Gastroesophageal sphincter (tissue), 4 donors: ENCODE data around the gene GHRL. TPM values are rescaled to one million over a fixed set of nuclear protein-coding genes. Genes with fewer than 3 reads are reported as not detected.

Experiments used
- ATAC-seq: fragments of 150-250 bp; one replicate; pipeline ENCODE4 v1.9.1; 2016; ENCODE audit warnings: mild to moderate bottlenecking, moderate library complexity
- H3K27ac ChIP-seq, 4 donors: fragments of 200-600 bp; sonication (generic) in 3 of 4; 1 replicate in 3 of 4; 2 replicates in 1 of 4; pipeline ENCODE4 v1.5.1; 2016 to 2019
- H3K27me3 ChIP-seq: fragments of 200-600 bp; sonication (generic); one replicate; pipeline ENCODE4 v1.5.1; 2019
- H3K36me3 ChIP-seq, 2 donors: fragments of 200-600 bp; sonication (generic); one replicate each; pipeline ENCODE4 v1.5.1; 2019; ENCODE audit warnings: control low read depth in 1 of 2
- H3K4me1 ChIP-seq, 3 donors: fragments of 200-600 bp; sonication (generic); 1 replicate in 2 of 3; 2 replicates in 1 of 3; pipeline ENCODE4 v1.5.1; 2016 to 2019; ENCODE audit warnings: control low read depth in 2 of 3
- H3K4me3 ChIP-seq, 2 donors: fragments of 200-600 bp; sonication (generic); one replicate each; pipeline ENCODE4 v1.5.1; 2019; ENCODE audit warnings: mild to moderate bottlenecking in 1 of 2, moderate library complexity in 1 of 2
- H3K9me3 ChIP-seq, 3 donors: fragments of 200-600 bp; sonication (generic); one replicate each; pipeline ENCODE4 v1.5.1; 2017 to 2019; ENCODE audit warnings: control low read depth in 2 of 3
- CTCF ChIP-seq, 4 experiments: fragments of 200-600 bp in 2 of 4; fragments of 450-650 bp in 2 of 4; sonication (generic) in 1 of 4; IDR thresholded peaks; one replicate each; pipeline ENCODE4 v1.5.1; 2017 to 2019; ENCODE audit warnings: antibody characterized with exemption in 4 of 4, mild to moderate bottlenecking in 2 of 4, moderate library complexity in 2 of 4
- EP300 ChIP-seq: sonication (generic); formaldehyde crosslinking; IDR thresholded peaks from one replicate; pipeline ENCODE4 v1.6.1; 2017; ENCODE audit warnings: antibody characterized with exemption, mild to moderate bottlenecking
- POLR2A ChIP-seq, 2 donors: fragments of 450-650 bp; IDR thresholded peaks; one replicate each; pipeline ENCODE4 v1.6.1; 2017; ENCODE audit warnings: antibody characterized with exemption in 2 of 2, mild to moderate bottlenecking in 2 of 2, moderate library complexity in 1 of 2
- POLR2AphosphoS5 ChIP-seq: sonication (generic); formaldehyde crosslinking; IDR thresholded peaks from one replicate; pipeline ENCODE4 v1.6.1; 2017; ENCODE audit warnings: antibody characterized with exemption
- whole genome bisulfite sequencing, 2 donors: methylation state at CpG; one replicate each; pipeline ENCODE4 v1.1.5; 2018; ENCODE audit warnings: low coverage in 1 of 2; 5-methylcytosine and 5-hydroxymethylcytosine counted together
- total RNA-seq, 4 donors: library from RNA; depleted of rRNA; stranded (reverse); fragments of >200 nt; gene quantifications; one replicate each; pipeline ENCODE4 v1.1.0, GENCODE V29; 2016

Gene GHRL
- total RNA-seq, 4 donors from 2014 or later, result 0.47 to 3.2 TPM; not detected in 2

- TF ChIP-seq POLR2AphosphoS5 (no peak), EP300 (no peak), POLR2A (IDR thresholded peaks at IDR 0.05) (no peak), CTCF (IDR thresholded peaks at IDR 0.05) (no peak)
These were observed 12.6 kb downstream of the GHRL start for GRCh38 chr3:10280177-10280529.

GRCh38 chr3:10279384-10280176 is 13.2 kb downstream of the GHRL start:
- Histone ChIP-seq H3K27ac (no peak overlapping the region), H3K9me3 (no peaks in the 10 kb centered on the region), H3K4me3 (no peak overlapping the region), H3K27me3 (no peaks in the 10 kb centered on the region), H3K36me3 (peaks cover 0 to 93% of the 10 kb centered on the region in 2 donors), H3K4me1 (peaks cover 0 to under 1% (median under 1%) of the 10 kb centered on the region in 3 donors)
- WGBS, 2 donors, result 86 to 89% methylated on average over 6 to 9 of the region's 13 CpGs
- TF ChIP-seq POLR2AphosphoS5, result no peak
- no peak for TF ChIP-seq CTCF (IDR thresholded peaks at IDR 0.05)
- TF ChIP-seq EP300, result no peak
- TF ChIP-seq POLR2A (IDR thresholded peaks at IDR 0.05), result no peak
- no peak for ATAC-seq

More at GRCh38 chr3:10280177-10280529, 12.6 kb downstream of the GHRL start:
- 71 to 75% methylated on average over 1 to 3 of the region's 5 CpGs for WGBS, 2 donors
- H3K4me3 ChIP-seq, result no peak overlapping the region
- H3K27me3 ChIP-seq, result no peaks in the 10 kb centered on the region
- no peak for ATAC-seq
- H3K4me1 ChIP-seq, result no peaks in the 10 kb centered on the region
- peaks cover 0 to 90% of the 10 kb centered on the region in 2 donors for H3K36me3 ChIP-seq
- H3K27ac ChIP-seq, result no peak overlapping the region
- H3K9me3 ChIP-seq, result no peaks in the 10 kb centered on the region

- H3K27ac ChIP-seq, result no peak overlapping the region
- no peak for ATAC-seq
These were observed 14.2 kb downstream of the GHRL start for GRCh38 chr3:10278501-10278900.

GRCh38 chr3:10277115-10277625 is 15.6 kb downstream of the GHRL start:
- H3K4me3 ChIP-seq, result no peak overlapping the region
- ATAC-seq, result no peak
- 57 to 80% methylated on average over 1 of the region's 3 CpGs for WGBS, 2 donors

More at GRCh38 chr3:10278501-10278900, 14.2 kb downstream of the GHRL start:
- TF ChIP-seq POLR2A (IDR thresholded peaks at IDR 0.05), result no peak
- no peak for TF ChIP-seq EP300
- TF ChIP-seq CTCF (IDR thresholded peaks at IDR 0.05), result no peak
- TF ChIP-seq POLR2AphosphoS5, result no peak
- no peak overlapping the region for H3K4me3 ChIP-seq
- H3K27me3 ChIP-seq, result no peaks in the 10 kb centered on the region
- H3K36me3 ChIP-seq, result peaks cover 0 to 84% of the 10 kb centered on the region in 2 donors
- WGBS, 2 donors, result no CpG with 5 or more reads among the region's 1 CpG
- H3K9me3 ChIP-seq, result no peaks in the 10 kb centered on the region
- H3K4me1 ChIP-seq, result peaks cover 0 to 11% (median 11%) of the 10 kb centered on the region in 3 donors

More at GRCh38 chr3:10277115-10277625, 15.6 kb downstream of the GHRL start:
- H3K9me3 ChIP-seq, result no peaks in the 10 kb centered on the region
- no peak overlapping the region for H3K27ac ChIP-seq
- H3K36me3 ChIP-seq, result peaks cover 0 to 82% of the 10 kb centered on the region in 2 donors
- TF ChIP-seq CTCF (IDR thresholded peaks at IDR 0.05) (no peak), EP300 (no peak), POLR2AphosphoS5 (no peak)
- H3K27me3 ChIP-seq, result no peaks in the 10 kb centered on the region
- peaks cover 0 to 20% (median 17%) of the 10 kb centered on the region in 3 donors for H3K4me1 ChIP-seq
